Neural cell (in vitro differentiated cells): ENCODE measurements around the gene PLG. TPM values are rescaled to one million over a fixed set of nuclear protein-coding genes. Genes with fewer than 3 reads are reported as not detected.

Experiments
- H2AFZ ChIP-seq: fragments of 200-600, 300-800 bp; sonication (generic), shearing (Covaris generic); 2 replicates; pipeline ENCODE4 v1.6.0; 2014; ENCODE audit warnings: low read depth, mild to moderate bottlenecking, antibody characterized with exemption, low read length, moderate library complexity
- H3F3A ChIP-seq: fragments of 200-600 bp; shearing (Covaris generic); 2 replicates; pipeline ENCODE4 v1.6.1; 2016; ENCODE audit warnings: mild to moderate bottlenecking, moderate library complexity, mixed read lengths, antibody characterized with exemption, low read length; ENCODE audit not compliant: insufficient read depth, poor library complexity, severe bottlenecking
- H3K27ac ChIP-seq: fragments of 200-600, 300-800 bp; sonication (generic), shearing (Covaris generic); 2 replicates; pipeline ENCODE4 v1.5.1; 2014; ENCODE audit warnings: mild to moderate bottlenecking, low read length, moderate library complexity
- H3K27me3 ChIP-seq: fragments of 300-800, 200-600 bp; sonication (generic), shearing (Covaris generic); 2 replicates; pipeline ENCODE4 v1.6.0; 2014; ENCODE audit warnings: mild to moderate bottlenecking, low read depth, low read length, moderate library complexity; ENCODE audit not compliant: insufficient read depth
- H3K36me3 ChIP-seq: fragments of 300-800, 200-600 bp; sonication (generic), shearing (Covaris generic); 2 replicates; pipeline ENCODE4 v1.5.1; 2014; ENCODE audit warnings: mild to moderate bottlenecking, antibody characterized with exemption, low read length, moderate library complexity; ENCODE audit not compliant: insufficient read depth
- H3K4me2 ChIP-seq: fragments of 300-800, 200-600 bp; sonication (generic), shearing (Covaris generic); 2 replicates; pipeline ENCODE4 v1.6.0; 2014; ENCODE audit warnings: mild to moderate bottlenecking, low read length
- H3K4me3 ChIP-seq: fragments of 300-800, 200-600 bp; sonication (generic), shearing (Covaris generic); 2 replicates; pipeline ENCODE4 v1.5.1; 2014; ENCODE audit warnings: mild to moderate bottlenecking, low read length, moderate library complexity
- H3K79me2 ChIP-seq: fragments of 200-600 bp; shearing (Covaris generic); replicated peaks from 2 replicates; pipeline ENCODE4 v1.6.0; 2014; ENCODE audit warnings: mild to moderate bottlenecking, low read length, moderate library complexity; ENCODE audit not compliant: insufficient read depth
- H3K9ac ChIP-seq: fragments of 300-800, 200-600 bp; sonication (generic), shearing (Covaris generic); 2 replicates; pipeline ENCODE4 v1.6.1; 2016; ENCODE audit warnings: mild to moderate bottlenecking, low read length, mixed read lengths
- H3K9me2 ChIP-seq: fragments of 200-600 bp; shearing (Covaris generic); 2 replicates; pipeline ENCODE4 v1.6.1; 2016; ENCODE audit warnings: mild to moderate bottlenecking, low read length, mixed read lengths; ENCODE audit not compliant: insufficient read depth
- H3K9me3 ChIP-seq: fragments of 200-600, 300-800 bp; sonication (generic), shearing (Covaris generic); 2 replicates; pipeline ENCODE4 v1.6.1; 2016; ENCODE audit warnings: mild to moderate bottlenecking, mixed run types, low read length, moderate library complexity, mixed read lengths
- H4K20me1 ChIP-seq: fragments of 200-600 bp; shearing (Covaris generic); 2 replicates; pipeline ENCODE4 v1.6.1; 2016; ENCODE audit warnings: mild to moderate bottlenecking, mixed run types; ENCODE audit not compliant: insufficient read depth
- EP300 ChIP-seq: fragments of 450-650 bp; conservative IDR thresholded peaks from 2 replicates; pipeline ENCODE4 v1.6.1; 2014; ENCODE audit warnings: antibody characterized with exemption, mild to moderate bottlenecking, moderate library complexity; ENCODE audit not compliant: poor library complexity, severe bottlenecking
- EZH2 ChIP-seq: fragments of 200-600, 300-800 bp; shearing (Covaris generic), sonication (generic); IDR thresholded peaks from 2 replicates; pipeline ENCODE4 v1.6.1; 2014; ENCODE audit warnings: antibody characterized with exemption, low read length, borderline replicate concordance, mild to moderate bottlenecking; ENCODE audit not compliant: insufficient read depth, poor library complexity, severe bottlenecking
- MXI1 ChIP-seq: fragments of 450-650 bp; conservative IDR thresholded peaks from 2 replicates; pipeline ENCODE4 v1.6.1; 2014; ENCODE audit warnings: antibody characterized with exemption, mild to moderate bottlenecking; ENCODE audit not compliant: poor library complexity, severe bottlenecking
- POLR2AphosphoS5 ChIP-seq: IDR thresholded peaks from 2 replicates; pipeline ENCODE4 v1.6.1; 2012
- RAD21 ChIP-seq: fragments of 450-650 bp; conservative IDR thresholded peaks from 2 replicates; pipeline ENCODE4 v1.6.1; 2014; ENCODE audit warnings: antibody characterized with exemption, mild to moderate bottlenecking, moderate library complexity
- SMC3 ChIP-seq: fragments of 450-650 bp; conservative IDR thresholded peaks from 2 replicates; pipeline ENCODE4 v1.6.1; 2014; ENCODE audit warnings: antibody characterized with exemption, mild to moderate bottlenecking, moderate library complexity; ENCODE audit not compliant: poor library complexity
- TAF1 ChIP-seq: IDR thresholded peaks from 2 replicates; pipeline ENCODE4 v1.6.1; 2012; ENCODE audit warnings: low read depth
- polyA plus RNA-seq: library from polyadenylated mRNA; depleted of rRNA; stranded (reverse); fragments of >200 nt; gene quantifications from 2 replicates; pipeline ENCODE4 v1.2.3, GENCODE V29; 2014
- TF ChIP-seq, protein P1 (sequence below): fragments of 450-650 bp; IDR thresholded peaks from 2 replicates; pipeline ENCODE4 v1.5.1; 2014; ENCODE audit warnings: antibody characterized with exemption, mild to moderate bottlenecking, moderate library complexity; ENCODE audit not compliant: poor library complexity, severe bottlenecking
- TF ChIP-seq, protein P2 (sequence below): IDR thresholded peaks from 2 replicates; pipeline ENCODE4 v1.6.1; 2012; ENCODE audit warnings: borderline replicate concordance

Gene PLG
- polyA plus RNA-seq, 1 donor from 2014 or later, result not detected

DNA sequence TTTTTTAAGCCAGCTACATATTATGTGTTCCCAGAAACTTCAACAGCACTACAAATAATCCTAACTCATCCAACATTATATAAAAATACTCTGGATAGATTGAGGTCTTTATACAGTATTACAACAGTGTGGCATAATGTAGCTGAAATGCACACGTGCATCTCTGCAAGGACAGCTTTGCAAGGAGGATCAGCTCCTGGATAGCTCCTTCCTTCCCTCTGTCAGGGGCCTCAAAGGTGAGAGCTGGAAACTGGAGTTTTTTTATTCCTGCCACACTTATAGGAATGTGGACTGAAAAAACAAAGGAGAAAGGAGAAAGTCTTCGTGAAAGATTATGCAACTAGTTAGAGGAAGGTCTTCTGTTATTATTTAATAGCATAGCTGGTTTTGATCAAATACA is 53.1 kb downstream of the PLG start:
- H3K4me3 ChIP-seq, result no peak overlapping the region
- no peak overlapping the region for H2AFZ ChIP-seq
- H3K9me3 ChIP-seq, result no peaks in the 10 kb centered on the region
- H3K27ac ChIP-seq, result no peak overlapping the region
- no peak overlapping the region for H3K4me2 ChIP-seq
- no peaks in the 10 kb centered on the region for H4K20me1 ChIP-seq
- H3K9me2 ChIP-seq, result no peaks in the 10 kb centered on the region
- H3K36me3 ChIP-seq, result no peaks in the 10 kb centered on the region
- no peak for TF ChIP-seq EZH2
- TF ChIP-seq SMC3, result no peak
- no peak for TF ChIP-seq POLR2AphosphoS5
- TF ChIP-seq, protein P1, sequence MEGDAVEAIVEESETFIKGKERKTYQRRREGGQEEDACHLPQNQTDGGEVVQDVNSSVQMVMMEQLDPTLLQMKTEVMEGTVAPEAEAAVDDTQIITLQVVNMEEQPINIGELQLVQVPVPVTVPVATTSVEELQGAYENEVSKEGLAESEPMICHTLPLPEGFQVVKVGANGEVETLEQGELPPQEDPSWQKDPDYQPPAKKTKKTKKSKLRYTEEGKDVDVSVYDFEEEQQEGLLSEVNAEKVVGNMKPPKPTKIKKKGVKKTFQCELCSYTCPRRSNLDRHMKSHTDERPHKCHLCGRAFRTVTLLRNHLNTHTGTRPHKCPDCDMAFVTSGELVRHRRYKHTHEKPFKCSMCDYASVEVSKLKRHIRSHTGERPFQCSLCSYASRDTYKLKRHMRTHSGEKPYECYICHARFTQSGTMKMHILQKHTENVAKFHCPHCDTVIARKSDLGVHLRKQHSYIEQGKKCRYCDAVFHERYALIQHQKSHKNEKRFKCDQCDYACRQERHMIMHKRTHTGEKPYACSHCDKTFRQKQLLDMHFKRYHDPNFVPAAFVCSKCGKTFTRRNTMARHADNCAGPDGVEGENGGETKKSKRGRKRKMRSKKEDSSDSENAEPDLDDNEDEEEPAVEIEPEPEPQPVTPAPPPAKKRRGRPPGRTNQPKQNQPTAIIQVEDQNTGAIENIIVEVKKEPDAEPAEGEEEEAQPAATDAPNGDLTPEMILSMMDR, result no peak
- TF ChIP-seq EP300, result no peak
- no peaks in the 10 kb centered on the region for H3F3A ChIP-seq
- no peak overlapping the region for H3K9ac ChIP-seq
- H3K27me3 ChIP-seq, result no peaks in the 10 kb centered on the region
- H3K79me2 ChIP-seq, result no peaks in the 10 kb centered on the region

DNA sequence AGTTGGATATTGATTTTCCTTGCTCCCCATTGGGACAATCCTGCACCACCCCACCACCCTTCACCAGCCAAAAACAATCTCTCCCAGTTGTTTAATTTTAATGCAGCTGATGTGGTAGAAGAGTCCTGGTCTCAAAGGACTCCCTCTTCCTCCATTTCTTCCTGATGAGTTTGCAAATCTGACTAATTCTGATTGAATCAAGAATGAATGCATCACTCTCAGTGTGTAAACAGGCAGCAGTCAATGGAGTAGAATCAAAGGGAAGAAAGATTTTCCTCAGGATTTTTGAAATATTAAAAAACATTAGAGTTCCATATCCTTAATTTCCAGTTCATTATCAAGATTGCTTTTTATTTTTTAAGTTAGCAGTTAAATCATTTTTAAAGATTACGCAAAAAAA is 54.0 kb downstream of the PLG start:
- no peak overlapping the region for H2AFZ ChIP-seq

DNA sequence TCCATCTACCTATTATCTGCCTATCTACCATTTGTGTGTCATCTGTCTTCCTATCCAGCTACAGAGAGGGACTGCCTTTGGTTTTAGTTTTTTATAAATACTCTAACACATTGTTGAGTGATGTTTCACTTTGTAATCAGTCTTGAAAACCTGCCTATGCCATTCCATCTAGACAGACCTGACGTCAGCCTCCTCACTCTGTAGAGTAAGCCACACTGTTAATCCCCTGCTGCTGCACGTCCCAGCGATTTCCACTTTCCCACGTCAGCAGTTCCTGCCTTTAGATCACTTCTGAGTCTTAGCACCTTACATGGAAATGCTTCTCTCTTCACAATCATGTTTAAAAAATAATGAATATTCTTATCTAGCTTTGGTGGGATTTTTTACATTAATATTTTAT is 54.8 kb downstream of the PLG start:
- no peaks in the 10 kb centered on the region for H3K79me2 ChIP-seq
- no peaks in the 10 kb centered on the region for H3K9me2 ChIP-seq
- H3K27me3 ChIP-seq, result no peaks in the 10 kb centered on the region
- no peaks in the 10 kb centered on the region for H4K20me1 ChIP-seq
- H3K36me3 ChIP-seq, result no peaks in the 10 kb centered on the region
- H3F3A ChIP-seq, result no peaks in the 10 kb centered on the region
- no peak overlapping the region for H2AFZ ChIP-seq
- no peak overlapping the region for H3K4me2 ChIP-seq
- no peak overlapping the region for H3K4me3 ChIP-seq
- H3K9me3 ChIP-seq, result no peaks in the 10 kb centered on the region
- TF ChIP-seq TAF1 (no peak), EZH2 (no peak), SMC3 (no peak), POLR2AphosphoS5 (no peak), MXI1 (no peak), EP300 (no peak), RAD21 (no peak)
- TF ChIP-seq, protein P2, sequence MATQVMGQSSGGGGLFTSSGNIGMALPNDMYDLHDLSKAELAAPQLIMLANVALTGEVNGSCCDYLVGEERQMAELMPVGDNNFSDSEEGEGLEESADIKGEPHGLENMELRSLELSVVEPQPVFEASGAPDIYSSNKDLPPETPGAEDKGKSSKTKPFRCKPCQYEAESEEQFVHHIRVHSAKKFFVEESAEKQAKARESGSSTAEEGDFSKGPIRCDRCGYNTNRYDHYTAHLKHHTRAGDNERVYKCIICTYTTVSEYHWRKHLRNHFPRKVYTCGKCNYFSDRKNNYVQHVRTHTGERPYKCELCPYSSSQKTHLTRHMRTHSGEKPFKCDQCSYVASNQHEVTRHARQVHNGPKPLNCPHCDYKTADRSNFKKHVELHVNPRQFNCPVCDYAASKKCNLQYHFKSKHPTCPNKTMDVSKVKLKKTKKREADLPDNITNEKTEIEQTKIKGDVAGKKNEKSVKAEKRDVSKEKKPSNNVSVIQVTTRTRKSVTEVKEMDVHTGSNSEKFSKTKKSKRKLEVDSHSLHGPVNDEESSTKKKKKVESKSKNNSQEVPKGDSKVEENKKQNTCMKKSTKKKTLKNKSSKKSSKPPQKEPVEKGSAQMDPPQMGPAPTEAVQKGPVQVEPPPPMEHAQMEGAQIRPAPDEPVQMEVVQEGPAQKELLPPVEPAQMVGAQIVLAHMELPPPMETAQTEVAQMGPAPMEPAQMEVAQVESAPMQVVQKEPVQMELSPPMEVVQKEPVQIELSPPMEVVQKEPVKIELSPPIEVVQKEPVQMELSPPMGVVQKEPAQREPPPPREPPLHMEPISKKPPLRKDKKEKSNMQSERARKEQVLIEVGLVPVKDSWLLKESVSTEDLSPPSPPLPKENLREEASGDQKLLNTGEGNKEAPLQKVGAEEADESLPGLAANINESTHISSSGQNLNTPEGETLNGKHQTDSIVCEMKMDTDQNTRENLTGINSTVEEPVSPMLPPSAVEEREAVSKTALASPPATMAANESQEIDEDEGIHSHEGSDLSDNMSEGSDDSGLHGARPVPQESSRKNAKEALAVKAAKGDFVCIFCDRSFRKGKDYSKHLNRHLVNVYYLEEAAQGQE, result no peak
- TF ChIP-seq, protein P1, result no peak
- H3K27ac ChIP-seq, result no peak overlapping the region
- H3K9ac ChIP-seq, result no peak overlapping the region

More for the DNA sequence above, 54.0 kb downstream of the PLG start:
- H3K36me3 ChIP-seq, result no peaks in the 10 kb centered on the region
- no peaks in the 10 kb centered on the region for H3K27me3 ChIP-seq
- H3K4me2 ChIP-seq, result no peak overlapping the region
- no peaks in the 10 kb centered on the region for H3K9me3 ChIP-seq
- H4K20me1 ChIP-seq, result no peaks in the 10 kb centered on the region
- no peak overlapping the region for H3K4me3 ChIP-seq
- no peak overlapping the region for H3K9ac ChIP-seq
- H3K79me2 ChIP-seq, result no peaks in the 10 kb centered on the region
- no peaks in the 10 kb centered on the region for H3F3A ChIP-seq
- H3K9me2 ChIP-seq, result no peaks in the 10 kb centered on the region
- TF ChIP-seq EZH2 (no peak), EP300 (no peak), POLR2AphosphoS5 (no peak), SMC3 (no peak), MXI1 (no peak), RAD21 (no peak)
- TF ChIP-seq, protein P1, result no peak
- H3K27ac ChIP-seq, result no peak overlapping the region
